Uterus (tissue), 2 donors: ENCODE measurements around the gene SUGP1.

Source experiments
- CTCF ChIP-seq, 4 experiments: fragments of 200-600 bp in 2 of 4; fragments of 450-650 bp in 2 of 4; sonication (generic) in 2 of 4; IDR thresholded peaks; one replicate each; pipeline ENCODE4 v1.5.1; 2016 to 2019; ENCODE audit warnings: antibody characterized with exemption in 4 of 4, mild to moderate bottlenecking in 2 of 4, moderate library complexity in 1 of 4
- POLR2A ChIP-seq, 2 donors: fragments of 450-650 bp; IDR thresholded peaks; one replicate each; pipeline ENCODE4 v1.6.1; 2016; ENCODE audit warnings: antibody characterized with exemption in 2 of 2, mild to moderate bottlenecking in 1 of 2, moderate library complexity in 1 of 2

GRCh38 chr19:19280561-19280960 lies 39.7 kb downstream of the SUGP1 start:
- TF ChIP-seq POLR2A (IDR thresholded peaks at IDR 0.05) = no peak
- no peak for TF ChIP-seq CTCF (IDR thresholded peaks at IDR 0.05)
